ENCODE results near the gene GHDC.
"Not testable (repeated sequence)": the region's sequence is repeated elsewhere in the genome, so short reads cannot be mapped to it uniquely, and the experiment has no call there.

DNA sequence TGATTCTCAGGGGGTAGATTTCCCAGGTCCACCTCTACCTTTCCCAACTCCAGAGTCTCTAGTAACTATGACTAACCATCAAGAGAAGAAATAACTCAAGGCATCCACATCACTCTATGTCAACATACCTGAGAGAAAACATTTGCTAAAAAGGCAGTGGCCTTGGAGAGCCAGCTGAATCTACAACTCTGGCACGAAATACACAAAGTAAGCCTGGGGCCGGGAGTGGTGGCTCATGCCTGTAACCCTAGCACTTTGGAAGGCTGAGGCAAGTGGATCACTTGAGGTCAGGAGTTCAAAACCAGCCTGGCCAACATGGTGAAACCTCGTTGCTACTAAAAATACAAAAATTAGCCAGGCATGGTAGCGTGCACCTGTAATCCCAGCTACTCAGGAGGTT lies 51.2 kb downstream of the GHDC start:
- TF ChIP-seq, protein P1, sequence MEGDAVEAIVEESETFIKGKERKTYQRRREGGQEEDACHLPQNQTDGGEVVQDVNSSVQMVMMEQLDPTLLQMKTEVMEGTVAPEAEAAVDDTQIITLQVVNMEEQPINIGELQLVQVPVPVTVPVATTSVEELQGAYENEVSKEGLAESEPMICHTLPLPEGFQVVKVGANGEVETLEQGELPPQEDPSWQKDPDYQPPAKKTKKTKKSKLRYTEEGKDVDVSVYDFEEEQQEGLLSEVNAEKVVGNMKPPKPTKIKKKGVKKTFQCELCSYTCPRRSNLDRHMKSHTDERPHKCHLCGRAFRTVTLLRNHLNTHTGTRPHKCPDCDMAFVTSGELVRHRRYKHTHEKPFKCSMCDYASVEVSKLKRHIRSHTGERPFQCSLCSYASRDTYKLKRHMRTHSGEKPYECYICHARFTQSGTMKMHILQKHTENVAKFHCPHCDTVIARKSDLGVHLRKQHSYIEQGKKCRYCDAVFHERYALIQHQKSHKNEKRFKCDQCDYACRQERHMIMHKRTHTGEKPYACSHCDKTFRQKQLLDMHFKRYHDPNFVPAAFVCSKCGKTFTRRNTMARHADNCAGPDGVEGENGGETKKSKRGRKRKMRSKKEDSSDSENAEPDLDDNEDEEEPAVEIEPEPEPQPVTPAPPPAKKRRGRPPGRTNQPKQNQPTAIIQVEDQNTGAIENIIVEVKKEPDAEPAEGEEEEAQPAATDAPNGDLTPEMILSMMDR (IDR thresholded peaks at IDR 0.05): not testable (repeated sequence)
- not testable (repeated sequence) for TF ChIP-seq POLR2A (IDR thresholded peaks at IDR 0.05)
